BLaER1 (cell line): ENCODE results near the gene UBE2G2.

ENCODE experiments used
- H3K27ac ChIP-seq: shearing (Covaris generic); formaldehyde crosslinking; 2 replicates; pipeline ENCODE4 v1.8.1; 2022
- H3K27me3 ChIP-seq: shearing (Covaris generic); formaldehyde crosslinking; 2 replicates; pipeline ENCODE4 v1.8.1; 2022
- H3K36me3 ChIP-seq: shearing (Covaris generic); formaldehyde crosslinking; 2 replicates; pipeline ENCODE4 v1.8.1; 2022
- H3K4me1 ChIP-seq: shearing (Covaris generic); formaldehyde crosslinking; 2 replicates; pipeline ENCODE4 v1.8.1; 2022
- H3K4me2 ChIP-seq: shearing (Covaris generic); formaldehyde crosslinking; 2 replicates; pipeline ENCODE4 v1.8.1; 2022
- H3K4me3 ChIP-seq: shearing (Covaris generic); formaldehyde crosslinking; 2 replicates; pipeline ENCODE4 v1.8.1; 2022
- H3K9ac ChIP-seq: shearing (Covaris generic); formaldehyde crosslinking; 2 replicates; pipeline ENCODE4 v1.8.1; 2022
- H3K9me3 ChIP-seq: shearing (Covaris generic); formaldehyde crosslinking; 2 replicates; pipeline ENCODE4 v1.8.1; 2022
- H4K20me1 ChIP-seq: shearing (Covaris generic); formaldehyde crosslinking; 2 replicates; pipeline ENCODE4 v1.8.1; 2022
- Cebpa-rat ChIP-seq: shearing (Covaris generic); IDR thresholded peaks from 2 replicates; pipeline ENCODE4 v1.8.1; 2022

The UBE2G2 gene

GRCh38 chr21:44730951-44731579 lies 70.6 kb downstream of the UBE2G2 start:
- no peak overlapping the region for H3K4me3 ChIP-seq
- 0 out of 2 replicates have a peak overlapping the region, but pooled peaks have one; percentile 11 for H3K27ac ChIP-seq
- no peak overlapping the region for H3K9ac ChIP-seq
- H3K36me3 ChIP-seq = no peaks in the 10 kb centered on the region
- H3K4me1 ChIP-seq = peaks cover 54% of the 10 kb centered on the region
- H3K9me3 ChIP-seq = no peaks in the 10 kb centered on the region
- no peaks in the 10 kb centered on the region for H4K20me1 ChIP-seq
- H3K4me2 ChIP-seq = peak overlapping the region; percentile 9; the same call in 1 of the 2 replicates
- TF ChIP-seq Cebpa-rat = no peak
- no peaks in the 10 kb centered on the region for H3K27me3 ChIP-seq

GRCh38 chr21:44730028-44730395 lies 71.6 kb downstream of the UBE2G2 start:
- Histone ChIP-seq H3K9me3 (no peaks in the 10 kb centered on the region), H3K27ac (no peak overlapping the region), H3K4me1 (peaks cover 49% of the 10 kb centered on the region), H3K36me3 (no peaks in the 10 kb centered on the region), H3K27me3 (0 out of 2 replicates have a peak, but pooled peaks cover under 1% of the 10 kb centered on the region), H3K4me2 (no peak overlapping the region), H4K20me1 (no peaks in the 10 kb centered on the region), H3K9ac (no peak overlapping the region), H3K4me3 (no peak overlapping the region)
- no peak for TF ChIP-seq Cebpa-rat

- H3K4me3 ChIP-seq = no peak overlapping the region
- H3K36me3 ChIP-seq = no peaks in the 10 kb centered on the region
- H3K27me3 ChIP-seq = peaks cover 4% of the 10 kb centered on the region; the same call in 1 of the 2 replicates
- no peak overlapping the region for H3K4me2 ChIP-seq
- no peaks in the 10 kb centered on the region for H4K20me1 ChIP-seq
- peaks cover 49% of the 10 kb centered on the region for H3K4me1 ChIP-seq
- no peak overlapping the region for H3K9ac ChIP-seq
- TF ChIP-seq Cebpa-rat = no peak
- no peak overlapping the region for H3K27ac ChIP-seq
- no peaks in the 10 kb centered on the region for H3K9me3 ChIP-seq
Observed at GRCh38 chr21:44729336-44730027, 72.1 kb downstream of the UBE2G2 start.

- peaks cover 4% of the 10 kb centered on the region; the same call in 1 of the 2 replicates for H3K27me3 ChIP-seq
- H3K4me2 ChIP-seq = no peak overlapping the region
- no peak for TF ChIP-seq Cebpa-rat
- H3K36me3 ChIP-seq = no peaks in the 10 kb centered on the region
- no peaks in the 10 kb centered on the region for H3K9me3 ChIP-seq
- H4K20me1 ChIP-seq = no peaks in the 10 kb centered on the region
- no peak overlapping the region for H3K27ac ChIP-seq
- peaks cover 49% of the 10 kb centered on the region for H3K4me1 ChIP-seq
- H3K4me3 ChIP-seq = no peak overlapping the region
- H3K9ac ChIP-seq = no peak overlapping the region
Observed at GRCh38 chr21:44728716-44729115, 72.9 kb downstream of the UBE2G2 start.

GRCh38 chr21:44727757-44728156 lies 73.9 kb downstream of the UBE2G2 start:
- H3K4me3 ChIP-seq = no peak overlapping the region
- no peak overlapping the region for H3K9ac ChIP-seq
- peaks cover 4% of the 10 kb centered on the region; the same call in 1 of the 2 replicates for H3K27me3 ChIP-seq
- no peaks in the 10 kb centered on the region for H3K9me3 ChIP-seq
- no peak overlapping the region for H3K27ac ChIP-seq
- peaks cover 49% of the 10 kb centered on the region for H3K4me1 ChIP-seq
- TF ChIP-seq Cebpa-rat = no peak
- H3K36me3 ChIP-seq = no peaks in the 10 kb centered on the region
- H3K4me2 ChIP-seq = no peak overlapping the region
- H4K20me1 ChIP-seq = no peaks in the 10 kb centered on the region

GRCh38 chr21:44727321-44727720 lies 74.3 kb downstream of the UBE2G2 start:
- Histone ChIP-seq H3K36me3 (no peaks in the 10 kb centered on the region), H4K20me1 (no peaks in the 10 kb centered on the region), H3K9ac (no peak overlapping the region), H3K4me3 (no peak overlapping the region), H3K4me1 (peaks cover 49% of the 10 kb centered on the region), H3K27ac (no peak overlapping the region), H3K9me3 (no peaks in the 10 kb centered on the region), H3K27me3 (peaks cover 4% of the 10 kb centered on the region; the same call in 1 of the 2 replicates), H3K4me2 (no peak overlapping the region)
- no peak for TF ChIP-seq Cebpa-rat

- no peaks in the 10 kb centered on the region for H3K36me3 ChIP-seq
- H3K9ac ChIP-seq = no peak overlapping the region
- peaks cover 49% of the 10 kb centered on the region for H3K4me1 ChIP-seq
- H4K20me1 ChIP-seq = no peaks in the 10 kb centered on the region
- H3K4me2 ChIP-seq = no peak overlapping the region
- H3K9me3 ChIP-seq = no peaks in the 10 kb centered on the region
- no peak for TF ChIP-seq Cebpa-rat
- H3K4me3 ChIP-seq = no peak overlapping the region
- peaks cover 4% of the 10 kb centered on the region; the same call in 1 of the 2 replicates for H3K27me3 ChIP-seq
- H3K27ac ChIP-seq = no peak overlapping the region
Observed at GRCh38 chr21:44726826-44727225, 74.8 kb downstream of the UBE2G2 start.

- Histone ChIP-seq H3K36me3 (no peaks in the 10 kb centered on the region), H3K9me3 (no peaks in the 10 kb centered on the region), H3K27me3 (peaks cover 4% of the 10 kb centered on the region; the same call in 1 of the 2 replicates), H3K4me3 (no peak overlapping the region), H4K20me1 (no peaks in the 10 kb centered on the region), H3K4me2 (peak overlapping the region; percentile 97; the same call in 1 of the 2 replicates), H3K9ac (no peak overlapping the region), H3K4me1 (peaks cover 38% of the 10 kb centered on the region), H3K27ac (no peak overlapping the region)
- no peak for TF ChIP-seq Cebpa-rat
Observed at GRCh38 chr21:44724926-44725325, 76.7 kb downstream of the UBE2G2 start.

GRCh38 chr21:44724196-44724595 lies 77.4 kb downstream of the UBE2G2 start:
- H3K4me1 ChIP-seq = peaks cover 38% of the 10 kb centered on the region
- H3K4me2 ChIP-seq = peak overlapping the region; percentile 97
- H3K4me3 ChIP-seq = no peak overlapping the region
- H3K9me3 ChIP-seq = no peaks in the 10 kb centered on the region
- peaks cover 4% of the 10 kb centered on the region; the same call in 1 of the 2 replicates for H3K27me3 ChIP-seq
- H3K27ac ChIP-seq = peak overlapping the region; percentile 85; the same call in 1 of the 2 replicates
- no peak for TF ChIP-seq Cebpa-rat
- H3K36me3 ChIP-seq = no peaks in the 10 kb centered on the region
- no peaks in the 10 kb centered on the region for H4K20me1 ChIP-seq
- H3K9ac ChIP-seq = peak overlapping the region; percentile 69; the same call in 1 of the 2 replicates
